ELF-1 (cell line): ENCODE data around the gene LRIG3.

Source experiments
- DNase-seq: peaks from one replicate; pipeline ENCODE4 v3.0.0-alpha.2; 2016; ENCODE audit warnings: low read depth, low spot score

The LRIG3 gene

GRCh38 chr12:58920102-58920960 is at the start of gene LRIG3:
Gene LRIG3, minus strand, starts transcription at chr12:58920504. Its CDS starts 269 bp downstream, at chr12:58920235.
- peak; percentile 93 for DNase-seq

GRCh38 chr12:58969237-58969636 is 48.9 kb upstream of the LRIG3 start:
- DNase-seq = no peak

GRCh38 chr12:58967561-58967960 is 47.3 kb upstream of the LRIG3 start:
- DNase-seq = no peak

GRCh38 chr12:58966939-58967338 is 46.6 kb upstream of the LRIG3 start:
- DNase-seq = no peak

GRCh38 chr12:58965568-58965967 is 45.3 kb upstream of the LRIG3 start:
- no peak for DNase-seq

- DNase-seq = no peak
These were observed 43.5 kb upstream of the LRIG3 start for GRCh38 chr12:58963844-58964243.

GRCh38 chr12:58961906-58962305 is 41.6 kb upstream of the LRIG3 start:
- no peak for DNase-seq

GRCh38 chr12:58961166-58961565 is 40.9 kb upstream of the LRIG3 start:
- DNase-seq = no peak

- DNase-seq = no peak
These were observed 39.5 kb upstream of the LRIG3 start for GRCh38 chr12:58959639-58960300.

- no peak for DNase-seq
These were observed 37.0 kb upstream of the LRIG3 start for GRCh38 chr12:58957298-58957697.

- no peak for DNase-seq
These were observed 35.5 kb upstream of the LRIG3 start for GRCh38 chr12:58955849-58956248.

- no peak for DNase-seq
These were observed 33.7 kb upstream of the LRIG3 start for GRCh38 chr12:58954002-58954401.

- no peak for DNase-seq
These were observed 30.4 kb upstream of the LRIG3 start for GRCh38 chr12:58950739-58951100.

GRCh38 chr12:58949954-58950738 is 29.8 kb upstream of the LRIG3 start:
- peak; percentile 84 for DNase-seq

GRCh38 chr12:58943079-58943478 is 22.8 kb upstream of the LRIG3 start:
- no peak for DNase-seq

GRCh38 chr12:58942345-58942744 is 22.0 kb upstream of the LRIG3 start:
- no peak for DNase-seq

- DNase-seq = no peak
These were observed 19.2 kb upstream of the LRIG3 start for GRCh38 chr12:58939399-58940100.

GRCh38 chr12:58938440-58938839 is 18.1 kb upstream of the LRIG3 start:
- no peak for DNase-seq

- DNase-seq = no peak
These were observed 14.2 kb upstream of the LRIG3 start for GRCh38 chr12:58934528-58934927.

GRCh38 chr12:58932806-58933681 is 12.7 kb upstream of the LRIG3 start:
- no peak for DNase-seq

GRCh38 chr12:58931518-58931917 is 11.2 kb upstream of the LRIG3 start:
- DNase-seq = peak; percentile 28
